ENCODE data around the gene LRRC58. TPM values are rescaled to one million over a fixed set of nuclear protein-coding genes. Genes with fewer than 3 reads are reported as not detected.

LRRC58 gene
- total RNA-seq, 2 experiments from 2014 or later = 23.2 to 24.8 TPM

GRCh38 chr3:120285508-120285841, 63.7 kb downstream of the LRRC58 start:
- no peak overlapping the region for H3K4me3 Mint-ChIP-seq
- H3K27me3 Mint-ChIP-seq = peaks cover 48% of the 10 kb centered on the region
- peaks cover 4% of the 10 kb centered on the region for H3K9me3 Mint-ChIP-seq
- H3K27ac Mint-ChIP-seq = no peak overlapping the region
- no peaks in the 10 kb centered on the region for H3K4me1 Mint-ChIP-seq
- POLR2A ChIA-PET = no interaction called here
- no peaks in the 10 kb centered on the region for H3K36me3 Mint-ChIP-seq (ENCODE audit: low read depth)
- no peak for DNase-seq
- CTCF ChIA-PET = interaction anchor here (1.3 kb wide), 1 partner anchor 132 kb away, joined by 4 read pairs; no protein-coding TSS in a partner anchor

- peaks cover 4% of the 10 kb centered on the region for H3K9me3 Mint-ChIP-seq
- no peaks in the 10 kb centered on the region for H3K4me1 Mint-ChIP-seq
- ChIA-PET CTCF (interaction anchor here (1.3 kb wide), 1 partner anchor 132 kb away, joined by 4 read pairs; no protein-coding TSS in a partner anchor), POLR2A (no interaction called here)
- no peaks in the 10 kb centered on the region for H3K36me3 Mint-ChIP-seq (ENCODE audit: low read depth)
- H3K27ac Mint-ChIP-seq = no peak within 1 kb of the TSS
- no peak within 1 kb of the TSS for H3K4me3 Mint-ChIP-seq
- H3K27me3 Mint-ChIP-seq = peaks cover 48% of the 10 kb centered on the region
- DNase-seq = no peak
Measured at GRCh38 chr3:120284747-120285507, 64.2 kb downstream of the LRRC58 start, which contains the start of gene GPR156. GPR156 (minus strand) TSS chr3:120285222; CDS start chr3:120244098, 41,124 bp downstream.

GRCh38 chr3:120281261-120281660, 67.9 kb downstream of the LRRC58 start:
- ChIA-PET POLR2A (no interaction called here), CTCF (no interaction called here)
- Mint-ChIP-seq H3K36me3 (ENCODE audit: low read depth) (no peaks in the 10 kb centered on the region), H3K4me1 (no peaks in the 10 kb centered on the region), H3K27me3 (peaks cover 56% of the 10 kb centered on the region), H3K9me3 (no peaks in the 10 kb centered on the region), H3K4me3 (no peak overlapping the region), H3K27ac (no peak overlapping the region)
- DNase-seq = no peak

GRCh38 chr3:120280566-120280965, 68.6 kb downstream of the LRRC58 start:
- ChIA-PET POLR2A (no interaction called here), CTCF (no interaction called here)
- Mint-ChIP-seq H3K36me3 (ENCODE audit: low read depth) (no peaks in the 10 kb centered on the region), H3K4me1 (no peaks in the 10 kb centered on the region), H3K27ac (no peak overlapping the region), H3K9me3 (no peaks in the 10 kb centered on the region), H3K4me3 (no peak overlapping the region), H3K27me3 (peaks cover 55% of the 10 kb centered on the region)
- no peak for DNase-seq

GRCh38 chr3:120280026-120280425, 69.1 kb downstream of the LRRC58 start:
- Mint-ChIP-seq H3K36me3 (ENCODE audit: low read depth) (no peaks in the 10 kb centered on the region), H3K4me3 (no peak overlapping the region), H3K4me1 (no peaks in the 10 kb centered on the region), H3K9me3 (no peaks in the 10 kb centered on the region), H3K27ac (no peak overlapping the region), H3K27me3 (peaks cover 53% of the 10 kb centered on the region)
- ChIA-PET CTCF (no interaction called here), POLR2A (no interaction called here)
- DNase-seq = no peak

GRCh38 chr3:120276767-120277166, 72.4 kb downstream of the LRRC58 start:
- H3K27ac Mint-ChIP-seq = no peak overlapping the region
- DNase-seq = no peak
- no peaks in the 10 kb centered on the region for H3K4me1 Mint-ChIP-seq
- ChIA-PET POLR2A (no interaction called here), CTCF (no interaction called here)
- H3K9me3 Mint-ChIP-seq = no peaks in the 10 kb centered on the region
- H3K36me3 Mint-ChIP-seq (ENCODE audit: low read depth) = no peaks in the 10 kb centered on the region
- peaks cover 35% of the 10 kb centered on the region for H3K27me3 Mint-ChIP-seq
- H3K4me3 Mint-ChIP-seq = no peak overlapping the region

GRCh38 chr3:120275618-120276017, 73.5 kb downstream of the LRRC58 start:
- H3K27ac Mint-ChIP-seq = no peak overlapping the region
- DNase-seq = no peak
- ChIA-PET CTCF (no interaction called here), POLR2A (no interaction called here)
- H3K9me3 Mint-ChIP-seq = no peaks in the 10 kb centered on the region
- no peaks in the 10 kb centered on the region for H3K4me1 Mint-ChIP-seq
- peaks cover 38% of the 10 kb centered on the region for H3K27me3 Mint-ChIP-seq
- no peaks in the 10 kb centered on the region for H3K36me3 Mint-ChIP-seq (ENCODE audit: low read depth)
- H3K4me3 Mint-ChIP-seq = no peak overlapping the region

GRCh38 chr3:120274739-120275167, 74.4 kb downstream of the LRRC58 start:
- Mint-ChIP-seq H3K36me3 (ENCODE audit: low read depth) (no peaks in the 10 kb centered on the region), H3K27me3 (peaks cover 39% of the 10 kb centered on the region), H3K27ac (no peak overlapping the region), H3K9me3 (no peaks in the 10 kb centered on the region), H3K4me3 (no peak overlapping the region), H3K4me1 (no peaks in the 10 kb centered on the region)
- CTCF ChIA-PET = no interaction called here
- POLR2A ChIA-PET = no interaction called here
- no peak for DNase-seq

Other genes starting within 250 kb of the LRRC58 start
- gene GPR156, start 64.1 kb downstream of the LRRC58 start, total RNA-seq = not detected
- gene FSTL1, start 101.6 kb upstream of the LRRC58 start, total RNA-seq = under 1 TPM; 0.30 to 0.35 TPM
- gene NDUFB4, start 247.0 kb upstream of the LRRC58 start, total RNA-seq = 100 to 1,000 TPM; 135 to 142 TPM

Data from activated CD4-positive, alpha-beta memory T cell treated with anti-CD3 and anti-CD28 coated beads, Interleukin-2, amount 10 ng/mL, durations not matched to agents 7 days and 5 days (primary cell).